Glomerular visceral epithelial cell (primary cell): ENCODE data around the gene HYCC1.
A peak's percentile ranks its signal among the peaks of the same experiment; 100 is the strongest.

ENCODE experiments used
- DNase-seq: peaks from one replicate; pipeline ENCODE4 v3.0.0-alpha.2; 2016; ENCODE audit errors: extremely low spot score

Gene HYCC1

GRCh38 chr7:23016345-23017253 is 2.7 kb upstream of the HYCC1 start:
- no peak for DNase-seq

- no peak for DNase-seq
Observed at GRCh38 chr7:23014681-23015080, 751 bp upstream of the HYCC1 start.

- peak; percentile 32 for DNase-seq
Observed at GRCh38 chr7:23012908-23013714, 819 bp downstream of the HYCC1 start.

- DNase-seq: no peak
Observed at GRCh38 chr7:23012186-23012585, 1.7 kb downstream of the HYCC1 start.

- no peak for DNase-seq
Observed at GRCh38 chr7:23011222-23011924, 2.6 kb downstream of the HYCC1 start.

GRCh38 chr7:23009303-23009702 is 4.6 kb downstream of the HYCC1 start:
- no peak for DNase-seq

- no peak for DNase-seq
Observed at GRCh38 chr7:23004247-23004520, 9.7 kb downstream of the HYCC1 start.

GRCh38 chr7:23003505-23004246 is 10.3 kb downstream of the HYCC1 start:
- DNase-seq: no peak

- DNase-seq: no peak
Observed at GRCh38 chr7:23002698-23003097, 11.2 kb downstream of the HYCC1 start.

GRCh38 chr7:23001610-23002009 is 12.3 kb downstream of the HYCC1 start:
- DNase-seq: no peak

- DNase-seq: no peak
Observed at GRCh38 chr7:23000597-23001360, 13.2 kb downstream of the HYCC1 start.

- DNase-seq: no peak
Observed at GRCh38 chr7:22998519-22998896, 15.4 kb downstream of the HYCC1 start.

- DNase-seq: no peak
Observed at GRCh38 chr7:22997871-22998518, 15.9 kb downstream of the HYCC1 start.

GRCh38 chr7:22996470-22996869 is 17.5 kb downstream of the HYCC1 start:
- peak; percentile 28 for DNase-seq

GRCh38 chr7:22995011-22995410 is 18.9 kb downstream of the HYCC1 start:
- DNase-seq: no peak

GRCh38 chr7:22992874-22993840 is 20.8 kb downstream of the HYCC1 start:
- DNase-seq: no peak

- DNase-seq: peak; percentile 22
Observed at GRCh38 chr7:22990588-22990949, 23.4 kb downstream of the HYCC1 start.

- no peak for DNase-seq
Observed at GRCh38 chr7:22989643-22990587, 24.0 kb downstream of the HYCC1 start.
